BLaER1 treated with 17β-estradiol and CSF1 and Interleukin-3, amounts not matched to agents 10 nM and 100 nM (cell line): ENCODE measurements around the gene C3orf18.

Source experiments
- H3K27ac ChIP-seq, 11 experiments: shearing (Covaris generic); formaldehyde crosslinking; 2 replicates each; pipeline ENCODE4 v1.8.1; 2022
- H3K27me3 ChIP-seq, 11 experiments: shearing (Covaris generic); formaldehyde crosslinking; 2 replicates each; pipeline ENCODE4 v1.8.1; 2022
- H3K36me3 ChIP-seq, 11 experiments: shearing (Covaris generic); formaldehyde crosslinking; 2 replicates each; pipeline ENCODE4 v1.8.1; 2022
- H3K4me1 ChIP-seq, 10 experiments: shearing (Covaris generic); formaldehyde crosslinking; 2 replicates each; pipeline ENCODE4 v1.8.1; 2022
- H3K4me2 ChIP-seq, 11 experiments: shearing (Covaris generic); formaldehyde crosslinking; 2 replicates each; pipeline ENCODE4 v1.8.1; 2022
- H3K4me3 ChIP-seq, 10 experiments: shearing (Covaris generic); formaldehyde crosslinking; 2 replicates each; pipeline ENCODE4 v1.8.1; 2022
- H3K9ac ChIP-seq, 11 experiments: shearing (Covaris generic); formaldehyde crosslinking; 2 replicates each; pipeline ENCODE4 v1.8.1; 2022
- H3K9me3 ChIP-seq, 11 experiments: shearing (Covaris generic); formaldehyde crosslinking; replicated peaks in 1 of 11; 2 replicates each; pipeline ENCODE4 v1.8.1; 2022
- H4K20me1 ChIP-seq, 11 experiments: shearing (Covaris generic); formaldehyde crosslinking; 2 replicates each; pipeline ENCODE4 v1.8.1; 2022
- Cebpa-rat ChIP-seq, 11 experiments: shearing (Covaris generic); IDR thresholded peaks; 2 replicates each; pipeline ENCODE4 v1.8.1; 2022

Gene C3orf18

DNA sequence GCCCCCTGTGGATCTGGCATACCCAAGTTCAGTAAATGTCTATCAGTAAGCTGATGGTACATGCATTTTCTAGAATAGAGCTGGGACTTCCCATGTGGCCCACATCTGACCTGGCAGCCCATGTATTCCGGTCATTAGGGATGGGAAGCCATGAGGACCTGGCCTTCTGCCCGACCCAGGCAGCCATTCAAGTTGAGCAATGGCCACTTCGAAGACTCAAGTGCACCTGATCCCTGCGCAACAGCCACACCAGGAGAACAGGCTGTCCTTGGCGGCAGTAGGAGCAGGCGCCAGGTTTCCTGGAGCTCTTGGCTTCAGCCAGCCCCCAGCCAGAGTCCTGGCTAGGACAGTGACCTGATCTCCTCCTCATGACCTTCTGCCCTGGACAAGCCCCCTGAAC lies 16.4 kb upstream of the C3orf18 start:
- Histone ChIP-seq H3K9ac (0 out of 22 replicates have a peak overlapping the region, but pooled peaks of 1 of the 11 experiments have one; percentile 10), H3K4me2 (peak overlapping the region in 2 of 11 experiments; percentile 7 to 19; a peak in 2 of 22 replicates), H3K4me3 (no peak overlapping the region), H3K4me1 (peaks cover 0 to 58% (median 26%) of the 10 kb centered on the region in 10 experiments; a peak in 15 of 20 replicates), H3K27ac (peak overlapping the region in 2 of 11 experiments; percentile 5 to 10; a peak in 1 of 22 replicates), H4K20me1 (no peaks in the 10 kb centered on the region; a peak in 1 of 22 replicates), H3K27me3 (no peaks in the 10 kb centered on the region), H3K9me3 (no peaks in the 10 kb centered on the region), H3K36me3 (peaks cover 18 to 66% (median 42%) of the 10 kb centered on the region in 11 experiments; a peak in 20 of 22 replicates)
- TF ChIP-seq Cebpa-rat (IDR thresholded peaks at IDR 0.05) = no peak

DNA sequence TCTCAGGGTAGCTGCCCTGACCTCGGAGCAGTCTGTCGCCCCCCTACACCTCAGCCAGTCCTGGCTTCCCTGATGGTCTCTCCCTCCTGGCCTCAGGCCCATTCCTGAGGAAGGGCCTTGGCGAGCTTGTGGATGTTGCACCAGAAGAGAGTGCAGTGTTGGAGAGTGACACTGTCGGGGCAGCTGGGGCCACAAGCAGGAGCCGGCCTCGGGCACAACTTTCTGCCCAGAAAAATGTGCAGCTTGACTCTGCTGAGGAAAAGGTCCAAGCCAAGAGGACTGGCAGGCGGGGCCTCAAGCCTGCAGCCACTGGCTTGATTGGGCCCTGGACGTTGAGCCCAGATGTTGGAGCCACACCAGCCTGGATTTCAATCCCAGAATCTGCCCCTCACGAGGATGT lies 14.5 kb upstream of the C3orf18 start:
- H3K9me3 ChIP-seq = no peaks in the 10 kb centered on the region
- no peak for TF ChIP-seq Cebpa-rat (IDR thresholded peaks at IDR 0.05)
- peaks cover 36 to 85% (median 60%) of the 10 kb centered on the region in 11 experiments for H3K36me3 ChIP-seq
- peak overlapping the region in 1 of 11 experiments; percentile 7; a peak in 1 of 22 replicates for H3K27ac ChIP-seq
- peaks cover 0 to 39% (median 12%) of the 10 kb centered on the region in 10 experiments; a peak in 10 of 20 replicates for H3K4me1 ChIP-seq
- H3K27me3 ChIP-seq = no peaks in the 10 kb centered on the region
- no peak overlapping the region for H3K4me3 ChIP-seq
- no peaks in the 10 kb centered on the region; a peak in 1 of 22 replicates for H4K20me1 ChIP-seq
- H3K4me2 ChIP-seq = no peak overlapping the region
- no peak overlapping the region for H3K9ac ChIP-seq

DNA sequence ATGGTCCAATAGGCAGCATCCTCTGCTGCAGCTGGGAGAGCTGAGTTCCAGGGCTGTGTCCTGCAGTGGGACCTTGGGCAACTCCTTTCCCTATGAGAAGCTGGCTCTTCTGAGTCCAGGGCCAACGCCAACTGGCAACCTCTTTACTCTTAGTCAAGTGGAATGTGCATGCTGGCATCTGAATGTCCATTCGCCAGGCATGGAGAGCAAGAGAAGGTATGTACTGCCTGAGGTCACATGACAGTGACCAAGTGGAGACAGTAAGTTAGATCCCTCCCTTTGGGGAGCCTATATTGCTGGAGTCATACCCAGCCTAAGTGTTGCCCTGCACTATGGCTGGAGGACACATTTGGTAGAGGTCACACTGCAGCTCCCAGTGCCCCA lies 13.9 kb upstream of the C3orf18 start:
- peaks cover 42 to 91% (median 66%) of the 10 kb centered on the region in 11 experiments for H3K36me3 ChIP-seq
- no peak for TF ChIP-seq Cebpa-rat (IDR thresholded peaks at IDR 0.05)
- no peaks in the 10 kb centered on the region for H3K9me3 ChIP-seq
- H4K20me1 ChIP-seq = no peaks in the 10 kb centered on the region; a peak in 1 of 22 replicates
- no peak overlapping the region for H3K4me3 ChIP-seq
- peak overlapping the region in 1 of 11 experiments; percentile 9; a peak in 1 of 22 replicates for H3K27ac ChIP-seq
- H3K4me1 ChIP-seq = peaks cover 0 to 34% (median 12%) of the 10 kb centered on the region in 10 experiments; a peak in 9 of 20 replicates
- no peak overlapping the region for H3K9ac ChIP-seq
- H3K4me2 ChIP-seq = peak overlapping the region in 1 of 11 experiments; percentile 7; a peak in 1 of 22 replicates
- H3K27me3 ChIP-seq = no peaks in the 10 kb centered on the region

DNA sequence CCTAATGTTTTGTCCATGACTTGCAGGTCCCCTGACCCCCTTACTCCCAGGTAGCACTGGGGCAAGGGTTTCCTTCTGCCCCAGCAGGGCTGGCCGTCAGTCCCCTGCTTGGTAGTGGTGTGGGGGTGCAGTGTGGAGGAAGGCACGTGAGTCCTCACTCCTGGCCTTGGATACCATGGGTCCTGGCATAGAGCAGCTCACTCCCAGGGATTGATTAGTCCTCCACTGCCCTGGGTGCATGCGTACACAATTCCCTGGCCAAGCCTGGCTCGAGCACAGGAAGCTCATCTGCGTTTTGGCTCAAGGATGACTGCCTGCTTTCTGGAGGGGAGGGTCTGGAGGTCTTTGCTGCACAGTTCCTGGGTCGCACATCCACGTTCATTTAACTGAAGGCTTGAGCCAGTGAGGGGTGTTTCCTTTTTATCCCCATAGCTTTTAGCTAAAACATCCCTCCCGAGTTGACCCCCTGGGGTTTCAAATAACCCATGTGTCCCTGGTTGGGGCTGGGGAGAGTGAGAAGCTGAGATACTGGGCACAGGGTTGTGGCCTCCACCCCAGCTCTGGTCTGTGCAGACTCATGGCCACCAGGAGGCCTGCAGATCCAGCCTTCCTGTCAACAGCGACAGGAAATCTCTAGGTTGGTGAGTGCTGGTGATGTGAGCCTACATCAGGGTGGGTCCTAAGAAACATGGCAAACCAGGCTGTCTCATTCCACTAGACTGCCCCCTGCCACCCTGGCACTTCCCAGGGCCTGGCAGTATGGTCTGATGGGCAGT lies 13.3 kb upstream of the C3orf18 start:
- no peak for TF ChIP-seq Cebpa-rat (IDR thresholded peaks at IDR 0.05)
- Histone ChIP-seq H3K9me3 (no peaks in the 10 kb centered on the region), H3K27me3 (no peaks in the 10 kb centered on the region), H3K4me1 (peaks cover 0 to 32% (median 12%) of the 10 kb centered on the region in 10 experiments; a peak in 10 of 20 replicates), H3K9ac (peak overlapping the region in 2 of 11 experiments; percentile 1 to 23; a peak in 2 of 22 replicates), H3K4me3 (no peak overlapping the region), H3K27ac (peak overlapping the region in 2 of 11 experiments; percentile 9; a peak in 1 of 22 replicates), H3K4me2 (peak overlapping the region in 3 of 11 experiments; percentile 5 to 38 (median 7); a peak in 3 of 22 replicates), H4K20me1 (no peaks in the 10 kb centered on the region; a peak in 1 of 22 replicates), H3K36me3 (peaks cover 43 to 97% (median 72%) of the 10 kb centered on the region in 11 experiments)

DNA sequence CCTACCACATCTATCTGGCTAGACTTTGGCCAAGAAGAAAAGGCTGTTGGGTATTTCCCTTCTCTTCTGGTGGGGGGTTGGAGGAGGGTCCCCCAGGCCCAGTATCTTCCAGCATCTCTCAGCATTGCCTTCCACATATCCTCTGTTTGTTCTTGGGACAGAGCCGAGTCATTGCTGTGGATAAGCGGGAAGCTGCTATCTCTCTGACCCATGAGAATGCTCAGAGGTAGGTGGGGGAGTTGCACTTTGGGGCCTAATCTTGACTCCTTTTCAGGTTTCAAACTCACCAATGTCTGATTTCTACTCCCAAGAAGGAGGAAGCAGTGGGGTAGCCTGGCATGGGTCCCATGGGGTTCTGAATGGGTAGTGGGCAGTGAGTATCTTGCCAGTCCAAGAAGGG lies 9.8 kb upstream of the C3orf18 start:
- peaks cover 61 to 99% (median 79%) of the 10 kb centered on the region in 11 experiments for H3K36me3 ChIP-seq
- H4K20me1 ChIP-seq = no peaks in the 10 kb centered on the region
- H3K9ac ChIP-seq = no peak overlapping the region
- TF ChIP-seq Cebpa-rat (IDR thresholded peaks at IDR 0.05) = no peak
- peaks cover 0 to 49% (median 12%) of the 10 kb centered on the region in 10 experiments; a peak in 13 of 20 replicates for H3K4me1 ChIP-seq
- no peaks in the 10 kb centered on the region for H3K27me3 ChIP-seq
- peak overlapping the region in 1 of 11 experiments; percentile 7; a peak in 1 of 22 replicates for H3K27ac ChIP-seq
- H3K4me3 ChIP-seq = no peak overlapping the region
- H3K4me2 ChIP-seq = no peak overlapping the region
- no peaks in the 10 kb centered on the region for H3K9me3 ChIP-seq

DNA sequence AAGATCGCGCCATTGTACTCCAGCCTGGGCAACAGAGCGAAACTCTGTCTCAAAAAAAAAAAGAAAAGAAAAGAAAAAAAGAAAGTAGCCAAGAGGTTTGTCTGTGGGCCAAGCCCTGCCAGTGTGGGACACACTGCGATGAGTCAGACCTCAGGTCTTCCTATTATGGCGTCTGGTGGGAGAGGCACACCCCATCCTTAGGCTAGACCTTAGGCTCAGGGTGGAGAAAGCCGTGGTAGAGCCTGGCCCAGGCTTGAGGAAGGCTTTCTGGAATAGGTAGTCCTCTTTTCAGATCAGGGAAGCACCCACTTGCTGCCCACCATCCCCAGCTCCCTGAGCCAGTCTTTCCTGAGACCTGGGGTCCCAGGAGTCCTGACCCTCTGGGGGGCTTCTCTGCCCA lies 7.8 kb upstream of the C3orf18 start:
- H3K36me3 ChIP-seq = peaks cover 58 to 89% (median 68%) of the 10 kb centered on the region in 11 experiments

DNA sequence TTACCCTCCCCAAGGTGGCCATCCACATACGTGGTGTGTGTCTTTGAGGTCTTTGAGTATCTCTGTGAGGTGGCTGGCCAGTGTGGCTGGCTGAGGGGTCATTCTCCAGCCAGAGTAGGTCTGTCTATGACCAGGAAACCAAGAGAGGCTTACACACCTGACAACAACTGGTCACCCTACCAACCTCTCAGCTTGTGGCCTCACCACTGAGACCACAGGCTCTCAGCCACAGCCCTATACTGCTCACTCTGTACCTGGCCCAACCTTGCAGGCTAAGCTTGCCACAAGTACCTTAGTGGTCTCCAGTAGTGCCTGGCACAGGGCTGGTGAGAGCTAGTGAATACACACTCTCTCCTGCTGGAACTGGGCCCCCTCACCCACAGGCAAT lies 6.9 kb upstream of the C3orf18 start:
- no peaks in the 10 kb centered on the region; a peak in 1 of 22 replicates for H4K20me1 ChIP-seq
- H3K4me2 ChIP-seq = 0 out of 22 replicates have a peak overlapping the region, but pooled peaks of 1 of the 11 experiments have one; percentile 43
- H3K36me3 ChIP-seq = peaks cover 49 to 80% (median 59%) of the 10 kb centered on the region in 11 experiments
- peaks cover 12 to 56% (median 29%) of the 10 kb centered on the region in 10 experiments for H3K4me1 ChIP-seq
- H3K9ac ChIP-seq = peak overlapping the region in 3 of 11 experiments; percentile 35 to 73 (median 56); a peak in 2 of 22 replicates
- H3K27me3 ChIP-seq = no peaks in the 10 kb centered on the region
- H3K27ac ChIP-seq = no peak overlapping the region
- H3K4me3 ChIP-seq = no peak overlapping the region
- no peak for TF ChIP-seq Cebpa-rat (IDR thresholded peaks at IDR 0.05)
- no peaks in the 10 kb centered on the region for H3K9me3 ChIP-seq

More for the DNA sequence above, 7.8 kb upstream of the C3orf18 start:
- no peaks in the 10 kb centered on the region; a peak in 1 of 22 replicates for H4K20me1 ChIP-seq
- H3K9ac ChIP-seq = peak overlapping the region in 3 of 11 experiments; percentile 12 to 32 (median 23); a peak in 1 of 22 replicates
- H3K4me3 ChIP-seq = no peak overlapping the region
- TF ChIP-seq Cebpa-rat (IDR thresholded peaks at IDR 0.05) = no peak
- no peaks in the 10 kb centered on the region for H3K9me3 ChIP-seq
- no peaks in the 10 kb centered on the region for H3K27me3 ChIP-seq
- peak overlapping the region in 1 of 11 experiments; percentile 19; a peak in 1 of 22 replicates for H3K27ac ChIP-seq
- H3K4me1 ChIP-seq = peaks cover 6 to 53% (median 23%) of the 10 kb centered on the region in 10 experiments
- H3K4me2 ChIP-seq = peak overlapping the region in 4 of 11 experiments; percentile 0 to 54 (median 22); a peak in 5 of 22 replicates

DNA sequence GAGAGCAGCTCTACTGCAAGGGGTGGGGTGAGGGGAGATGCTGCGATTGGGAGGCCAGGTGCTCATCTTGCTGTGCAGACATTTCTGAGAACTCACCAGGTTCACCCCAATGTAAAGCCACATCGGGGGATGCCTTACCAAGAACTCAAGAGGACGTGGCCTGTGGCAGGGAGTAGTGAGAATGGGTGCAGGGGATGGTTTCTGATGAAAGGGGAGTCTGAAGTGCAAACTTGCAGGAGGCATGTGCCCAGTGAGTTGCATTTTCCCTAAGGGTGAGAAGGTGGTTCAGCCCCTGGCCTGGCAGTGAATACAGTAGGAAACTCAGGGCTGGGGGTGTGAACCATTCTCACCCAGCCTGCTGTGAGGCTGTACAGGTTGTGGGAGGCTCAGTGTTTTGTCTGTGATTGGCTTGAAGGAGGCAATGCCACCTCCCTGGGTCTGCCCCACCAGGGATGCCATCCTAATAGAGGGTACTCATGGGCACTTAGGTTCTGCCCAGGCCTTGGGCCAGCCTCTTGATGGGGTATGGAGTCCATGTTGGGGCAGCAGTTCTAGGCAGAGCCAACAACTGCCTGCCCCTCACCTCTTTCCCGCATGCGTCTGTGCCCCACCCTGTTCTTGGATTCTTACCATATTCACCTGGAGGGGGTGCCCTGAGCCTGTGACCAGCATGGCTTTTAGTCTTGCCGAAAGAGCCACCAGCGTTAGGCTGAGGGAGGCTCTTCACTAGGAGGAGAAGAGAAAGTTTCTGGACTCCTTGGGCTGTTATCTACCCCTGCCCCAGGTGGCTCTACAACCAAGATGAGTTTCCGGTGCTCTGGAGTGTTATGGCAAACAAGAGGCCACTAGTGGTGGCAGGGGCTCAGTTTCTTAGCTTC lies 6.3 kb upstream of the C3orf18 start:
- Histone ChIP-seq H3K4me1 (peaks cover 13 to 57% (median 30%) of the 10 kb centered on the region in 10 experiments), H3K27ac (peak overlapping the region in 5 of 11 experiments; percentile 28 to 58 (median 43); a peak in 4 of 22 replicates), H3K9ac (peak overlapping the region in 8 of 11 experiments; percentile 1 to 73 (median 43); a peak in 10 of 22 replicates), H3K4me2 (peak overlapping the region in 2 of 11 experiments; percentile 61 to 71; a peak in 2 of 22 replicates), H3K27me3 (no peaks in the 10 kb centered on the region), H3K36me3 (peaks cover 43 to 73% (median 53%) of the 10 kb centered on the region in 11 experiments), H3K4me3 (no peak overlapping the region), H4K20me1 (no peaks in the 10 kb centered on the region; a peak in 1 of 22 replicates), H3K9me3 (no peaks in the 10 kb centered on the region)
- TF ChIP-seq Cebpa-rat (IDR thresholded peaks at IDR 0.05) = no peak
